Kidney (tissue), 14 donors: Measurements from ENCODE around the gene ALG5. TPM values are rescaled to one million over a fixed set of nuclear protein-coding genes. Genes with fewer than 3 reads are reported as not detected.

Source experiments
- DNase-seq, 5 donors: peaks; one replicate each; pipeline ENCODE4 v3.0.0-alpha.2; 2013 to 2020
- FAIRE-seq: peaks from 2 replicates; lab custom pipeline; 2012; peaks lifted over from hg19 to GRCh38; lab: Jason Lieb, UNC
- H3K27ac ChIP-seq, 2 donors: one replicate each; pipeline ENCODE4 v1.7.0; 2013; ENCODE audit warnings: low read depth in 2 of 2, low read length in 2 of 2, inconsistent platforms in 1 of 2
- H3K27me3 ChIP-seq: one replicate; pipeline ENCODE4 v1.7.1; 2013; ENCODE audit warnings: low read length, inconsistent platforms; ENCODE audit not compliant: control insufficient read depth, insufficient read depth
- H3K36me3 ChIP-seq, 3 donors: one replicate each; pipeline versions ENCODE4 v1.7.0 to v1.7.1; 2013; ENCODE audit warnings: low read length in 3 of 3, control low read depth in 1 of 3, inconsistent platforms in 1 of 3; ENCODE audit not compliant: insufficient read depth in 3 of 3, control insufficient read depth in 2 of 3
- H3K4me1 ChIP-seq, 3 donors: one replicate each; pipeline versions ENCODE4 v1.7.0 to v1.7.1; 2013; ENCODE audit warnings: low read length in 3 of 3, inconsistent platforms in 1 of 3, low read depth in 1 of 3; ENCODE audit not compliant: control insufficient read depth in 2 of 3, insufficient read depth in 2 of 3
- H3K4me3 ChIP-seq, 3 donors: one replicate each; pipeline versions ENCODE4 v1.7.0 to v1.8.1; 2013; ENCODE audit warnings: low read length in 3 of 3, control low read depth in 1 of 3, inconsistent platforms in 1 of 3
- H3K9ac ChIP-seq, 3 donors: one replicate each; pipeline versions ENCODE4 v1.7.0 to v1.7.1; 2013; ENCODE audit warnings: low read length in 3 of 3, control low read depth in 1 of 3, inconsistent platforms in 1 of 3
- H3K9me3 ChIP-seq, 3 donors: one replicate each; pipeline versions ENCODE4 v1.7.0 to v1.7.1; 2013; ENCODE audit warnings: low read length in 3 of 3, control low read depth in 1 of 3, inconsistent platforms in 1 of 3; ENCODE audit not compliant: control insufficient read depth in 2 of 3, insufficient read depth in 1 of 3
- CTCF ChIP-seq: IDR thresholded peaks from 3 replicates; pipeline ENCODE4 v1.5.1; 2012; ENCODE audit warnings: mild to moderate bottlenecking, moderate library complexity, borderline replicate concordance; ENCODE audit not compliant: insufficient read depth; ENCODE audit errors: extremely low read depth
- intact Hi-C: fragments of 100-400 bp; cut with DNase I; formaldehyde crosslinking; loops from one replicate; pipeline ENCODE4 v1.11.1; 2022
- polyA plus RNA-seq: library from polyadenylated mRNA; stranded (reverse); fragments of 350-450 nt; fragmentation: Illumina TruSeq; extraction: RNeasy Lipid Tissue Mini Kit (QIAGEN cat#74804); gene quantifications from one replicate; pipeline ENCODE4 v1.2.3, GENCODE V29; 2014; ENCODE audit warnings: low read depth, low replicate concordance; ENCODE audit not compliant: insufficient read depth
- total RNA-seq: library from RNA; stranded (reverse); fragmentation: NEBNext Ultra II Directional; extraction: Animal tissue kit (Norgen Biotek cat#: 25700); gene quantifications from one replicate; pipeline ENCODE4 v1.2.1, GENCODE V29; 2021
- donor health status: control.
- donor health status: control.
- donor health status: control.
- donor health status: control.
- donor health status: control.
- donor health status: DM: yes; HTN: yes; CAD: no.
- donor health status: Normal renal cell carcinoma (clear cell type).

Gene ALG5
- total and polyA plus RNA-seq, 2 donors from 2014 or later = 42.6 to 54.5 TPM

DNA sequence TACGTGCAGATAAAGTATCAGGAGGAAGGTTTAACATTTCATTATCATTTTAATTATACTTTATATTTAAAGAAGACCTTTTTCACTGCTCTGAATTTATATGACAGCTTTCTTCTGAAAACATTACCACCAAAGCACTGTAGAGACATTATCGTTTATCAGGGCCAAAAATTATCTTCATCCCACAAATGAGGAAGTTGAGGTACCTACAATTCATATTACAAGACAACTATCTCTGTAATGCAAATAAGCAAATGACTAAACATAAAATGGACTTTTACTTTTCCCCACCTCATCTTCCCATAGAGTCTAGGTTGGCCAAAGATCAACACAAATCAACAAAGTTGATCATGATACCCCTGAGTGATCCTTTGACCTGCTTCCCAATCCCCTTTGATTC lies 48.2 kb downstream of the ALG5 start:
- no peak overlapping the region for H3K4me3 ChIP-seq
- no peaks in the 10 kb centered on the region for H3K4me1 ChIP-seq
- DNase-seq (no peak), FAIRE-seq (no peak)
- no peak overlapping the region for H3K27ac ChIP-seq
- no peak for TF ChIP-seq CTCF
- no peaks in the 10 kb centered on the region for H3K27me3 ChIP-seq
- H3K36me3 ChIP-seq = peaks cover 3 to 7% (median 7%) of the 10 kb centered on the region in 3 donors
- no peaks in the 10 kb centered on the region for H3K9me3 ChIP-seq
- intact Hi-C loops = no loop called here
- H3K9ac ChIP-seq = no peak overlapping the region

- Histone ChIP-seq H3K27me3 (no peaks in the 10 kb centered on the region), H3K36me3 (peaks cover 3 to 7% (median 7%) of the 10 kb centered on the region in 3 donors), H3K4me3 (no peak overlapping the region), H3K9me3 (no peaks in the 10 kb centered on the region), H3K27ac (no peak overlapping the region), H3K4me1 (no peaks in the 10 kb centered on the region), H3K9ac (no peak overlapping the region)
- intact Hi-C loops = no loop called here
- no peak for TF ChIP-seq CTCF
- DNase-seq (no peak), FAIRE-seq (no peak)
These were observed 48.8 kb downstream of the ALG5 start for GRCh38 chr13:36950330-36950729.

- Histone ChIP-seq H3K4me3 (no peak overlapping the region), H3K27ac (no peak overlapping the region), H3K27me3 (no peaks in the 10 kb centered on the region), H3K9me3 (no peaks in the 10 kb centered on the region), H3K4me1 (no peaks in the 10 kb centered on the region), H3K9ac (no peak overlapping the region), H3K36me3 (peaks cover 0 to 2% (median 0%) of the 10 kb centered on the region in 3 donors)
- intact Hi-C loops = no loop called here
- DNase-seq = no peak
- no peak for FAIRE-seq
- TF ChIP-seq CTCF = no peak
These were observed 54.1 kb downstream of the ALG5 start for GRCh38 chr13:36945078-36945477.

GRCh38 chr13:36925603-36926002 lies 73.5 kb downstream of the ALG5 start:
- Histone ChIP-seq H3K27me3 (no peaks in the 10 kb centered on the region), H3K9ac (no peak overlapping the region), H3K4me3 (no peak overlapping the region), H3K36me3 (no peaks in the 10 kb centered on the region), H3K9me3 (no peaks in the 10 kb centered on the region), H3K4me1 (peaks cover 0 to under 1% (median 0%) of the 10 kb centered on the region in 3 donors), H3K27ac (no peak overlapping the region)
- intact Hi-C loops = no loop called here
- FAIRE-seq = no peak
- no peak for DNase-seq
- TF ChIP-seq CTCF = no peak
